Gastrocnemius medialis (tissue), 4 donors: ENCODE results near the gene SS18L1. TPM values are rescaled to one million over a fixed set of nuclear protein-coding genes. Genes with fewer than 3 reads are reported as not detected.
A peak's percentile ranks its signal among the peaks of the same experiment; 100 is the strongest.

Source experiments
- ATAC-seq, 2 donors: fragments of 150-250 bp; one replicate each; pipeline ENCODE4 v1.9.1; 2016
- DNase-seq, 2 donors: peaks; one replicate each; pipeline ENCODE4 v3.0.0-alpha.2; 2019
- H3K27ac ChIP-seq, 4 donors: fragments of 200-600 bp; sonication (generic); 1 replicate in 1 of 4; 2 replicates in 3 of 4; pipeline ENCODE4 v1.5.1; 2016 to 2018; ENCODE audit warnings: mild to moderate bottlenecking in 2 of 4, moderate library complexity in 1 of 4
- H3K27me3 ChIP-seq, 3 donors: fragments of 200-600 bp; sonication (generic) in 2 of 3; 1 replicate in 1 of 3; 2 replicates in 2 of 3; pipeline versions ENCODE4 v1.5.1 to v1.6.0; 2016 to 2019; ENCODE audit warnings: mild to moderate bottlenecking in 1 of 3, moderate library complexity in 1 of 3
- H3K36me3 ChIP-seq, 2 donors: fragments of 200-600 bp; sonication (generic) in 1 of 2; one replicate each; pipeline ENCODE4 v1.5.1; 2017 to 2018
- H3K4me1 ChIP-seq, 2 donors: fragments of 200-600 bp; sonication (generic) in 1 of 2; one replicate each; pipeline ENCODE4 v1.5.1; 2016 to 2017; ENCODE audit warnings: mild to moderate bottlenecking in 2 of 2
- H3K4me3 ChIP-seq, 4 donors: fragments of 200-600 bp; sonication (generic) in 3 of 4; 1 replicate in 1 of 4; 2 replicates in 3 of 4; pipeline ENCODE4 v1.5.1; 2016 to 2019; ENCODE audit warnings: mild to moderate bottlenecking in 2 of 4
- H3K9me3 ChIP-seq, 3 donors: fragments of 200-600 bp; sonication (generic) in 2 of 3; 1 replicate in 1 of 3; 2 replicates in 2 of 3; pipeline ENCODE4 v1.5.1; 2016 to 2019
- CTCF ChIP-seq, 5 experiments: fragments of 450-650 bp in 3 of 5; fragments of 200-600 bp in 2 of 5; sonication (generic) in 2 of 5; IDR thresholded peaks in 4 of 5; conservative IDR thresholded peaks in 1 of 5; 1 replicate in 4 of 5; 2 replicates in 1 of 5; pipeline ENCODE4 v1.5.1; 2016 to 2019; ENCODE audit warnings: antibody characterized with exemption in 5 of 5, mild to moderate bottlenecking in 3 of 5, moderate library complexity in 3 of 5
- POLR2A ChIP-seq, 2 donors: fragments of 450-650 bp; IDR thresholded peaks; one replicate each; pipeline ENCODE4 v1.6.1; 2017; ENCODE audit warnings: antibody characterized with exemption in 2 of 2, mild to moderate bottlenecking in 2 of 2, moderate library complexity in 2 of 2
- in situ Hi-C, 4 donors: fragments of 200-750 bp; cut with MboI; loops; one replicate each; pipeline versions ENCODE4 v1.15.0 to v1.8.0; 2017; ENCODE audit warnings: low sequenced_read_pairs in 4 of 4
- intact Hi-C: fragments of 100-400 bp; cut with DNase I; formaldehyde crosslinking; loops from one replicate; pipeline ENCODE4 v1.15.1; 2023; ENCODE audit warnings: low total_unique reads
- total RNA-seq, 4 donors: library from RNA; depleted of rRNA; stranded (reverse); fragments of >200 nt; gene quantifications; one replicate each; pipeline versions ENCODE4 v1.1.0 to v1.2.3, GENCODE V29; 2016

Gene SS18L1
- 10 to 100 TPM; 11.5 to 31.8 (median 16.9) TPM for total RNA-seq

- intact Hi-C loops = loop anchor here (1.0 to 10.0 kb wide), 6 partner anchors 21 to 653 kb away; partner anchors contain the start of genes LSM14B, MRGBP, MTG2 and OSBPL2
- peaks cover 38 to 53% of the 10 kb centered on the region in 2 donors for H3K4me1 ChIP-seq
- no peaks in the 10 kb centered on the region for H3K27me3 ChIP-seq
- DNase-seq (peak; percentile 71 to 80), ATAC-seq (peak; percentile 73 to 79)
- peak within 1 kb of the TSS; percentile 91 to 96 (median 95) for H3K27ac ChIP-seq
- peak within 1 kb of the TSS; percentile 80 to 95 (median 88) for H3K4me3 ChIP-seq
- TF ChIP-seq POLR2A (IDR thresholded peaks at IDR 0.05) (peak; percentile 99), CTCF (IDR thresholded peaks at IDR 0.05 in 4 of 5, conservative IDR thresholded peaks at IDR 0.05 in 1 of 5) (no peak)
- H3K9me3 ChIP-seq = no peaks in the 10 kb centered on the region
- in situ Hi-C loops = loop anchor here in 3 of 4 donors (10.0 to 25.0 kb wide), 2 partner anchors 119 to 131 kb away; no protein-coding TSS in a partner anchor
- H3K36me3 ChIP-seq = peaks cover 5 to 23% of the 10 kb centered on the region in 2 donors
Observed at GRCh38 chr20:62143081-62143956, at the start of gene SS18L1, which contains the start of gene PSMA7. TSS of gene SS18L1 (plus strand) at chr20:62143769. CDS start at chr20:62143821, 52 bp downstream. TSS of gene PSMA7 (minus strand) at chr20:62143394. CDS start at chr20:62143303, 91 bp downstream.

- Histone ChIP-seq H3K36me3 (no peaks in the 10 kb centered on the region), H3K9me3 (no peaks in the 10 kb centered on the region), H3K27me3 (peaks cover 0 to 4% (median 0%) of the 10 kb centered on the region in 3 donors), H3K27ac (no peak overlapping the region), H3K4me1 (no peaks in the 10 kb centered on the region), H3K4me3 (no peak overlapping the region)
- TF ChIP-seq POLR2A (IDR thresholded peaks at IDR 0.05) (no peak), CTCF (IDR thresholded peaks at IDR 0.05 in 4 of 5, conservative IDR thresholded peaks at IDR 0.05 in 1 of 5) (no peak)
- intact Hi-C loops = no loop called here
- DNase-seq (no peak), ATAC-seq (no peak)
- in situ Hi-C loops = no loop called here
Observed at GRCh38 chr20:62096421-62097380, 46.9 kb upstream of the SS18L1 start.

- Histone ChIP-seq H3K4me3 (no peak overlapping the region), H3K9me3 (no peaks in the 10 kb centered on the region), H3K27ac (no peak overlapping the region), H3K27me3 (peaks cover 0 to 10% (median 0%) of the 10 kb centered on the region in 3 donors), H3K4me1 (no peaks in the 10 kb centered on the region), H3K36me3 (no peaks in the 10 kb centered on the region)
- in situ Hi-C loops (no loop called here), intact Hi-C loops (no loop called here)
- DNase-seq (no peak), ATAC-seq (no peak)
- no peak for TF ChIP-seq POLR2A (IDR thresholded peaks at IDR 0.05)
- no peak for TF ChIP-seq CTCF (IDR thresholded peaks at IDR 0.05 in 4 of 5, conservative IDR thresholded peaks at IDR 0.05 in 1 of 5)
Observed at GRCh38 chr20:62097881-62098407, 45.6 kb upstream of the SS18L1 start.

- ATAC-seq (no peak), DNase-seq (no peak)
- in situ Hi-C loops (no loop called here), intact Hi-C loops (no loop called here)
- Histone ChIP-seq H3K4me3 (peak overlapping the region in 1 of 4 donors; percentile 36), H3K36me3 (no peaks in the 10 kb centered on the region), H3K9me3 (no peaks in the 10 kb centered on the region), H3K4me1 (no peaks in the 10 kb centered on the region), H3K27me3 (peaks cover 0 to 10% (median 0%) of the 10 kb centered on the region in 3 donors), H3K27ac (no peak overlapping the region)
- no peak for TF ChIP-seq POLR2A (IDR thresholded peaks at IDR 0.05)
- TF ChIP-seq CTCF (IDR thresholded peaks at IDR 0.05 in 4 of 5, conservative IDR thresholded peaks at IDR 0.05 in 1 of 5) = no peak
Observed at GRCh38 chr20:62101078-62101477, 42.5 kb upstream of the SS18L1 start.
